ENCODE measurements around the gene SPAG16. TPM values are rescaled to one million over a fixed set of nuclear protein-coding genes. Genes with fewer than 3 reads are reported as not detected.

The SPAG16 gene
- total RNA-seq, 4 donors from 2014 or later = 14.1 to 43.1 (median 30.2) TPM

- DNase-seq = no peak
- Histone ChIP-seq H3K9me3 (no peaks in the 10 kb centered on the region), H3K4me3 (no peak overlapping the region), H3K27me3 (no peaks in the 10 kb centered on the region), H3K4me1 (peaks cover 0 to 34% (median 0%) of the 10 kb centered on the region in 3 donors), H3K27ac (no peak overlapping the region), H3K36me3 (no peaks in the 10 kb centered on the region)
- TF ChIP-seq, protein P1, sequence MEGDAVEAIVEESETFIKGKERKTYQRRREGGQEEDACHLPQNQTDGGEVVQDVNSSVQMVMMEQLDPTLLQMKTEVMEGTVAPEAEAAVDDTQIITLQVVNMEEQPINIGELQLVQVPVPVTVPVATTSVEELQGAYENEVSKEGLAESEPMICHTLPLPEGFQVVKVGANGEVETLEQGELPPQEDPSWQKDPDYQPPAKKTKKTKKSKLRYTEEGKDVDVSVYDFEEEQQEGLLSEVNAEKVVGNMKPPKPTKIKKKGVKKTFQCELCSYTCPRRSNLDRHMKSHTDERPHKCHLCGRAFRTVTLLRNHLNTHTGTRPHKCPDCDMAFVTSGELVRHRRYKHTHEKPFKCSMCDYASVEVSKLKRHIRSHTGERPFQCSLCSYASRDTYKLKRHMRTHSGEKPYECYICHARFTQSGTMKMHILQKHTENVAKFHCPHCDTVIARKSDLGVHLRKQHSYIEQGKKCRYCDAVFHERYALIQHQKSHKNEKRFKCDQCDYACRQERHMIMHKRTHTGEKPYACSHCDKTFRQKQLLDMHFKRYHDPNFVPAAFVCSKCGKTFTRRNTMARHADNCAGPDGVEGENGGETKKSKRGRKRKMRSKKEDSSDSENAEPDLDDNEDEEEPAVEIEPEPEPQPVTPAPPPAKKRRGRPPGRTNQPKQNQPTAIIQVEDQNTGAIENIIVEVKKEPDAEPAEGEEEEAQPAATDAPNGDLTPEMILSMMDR (IDR thresholded peaks at IDR 0.05) = peak; percentile 30 to 86 (median 74)
- no peak for TF ChIP-seq POLR2A (IDR thresholded peaks at IDR 0.05)
- intact Hi-C loops (cut with DNase I) = no loop called here
- 2 to 4% methylated on average over 4 of the region's 4 CpGs for WGBS, 2 donors
These were observed 37.6 kb upstream of the SPAG16 start for GRCh38 chr2:213246497-213247281.

DNA sequence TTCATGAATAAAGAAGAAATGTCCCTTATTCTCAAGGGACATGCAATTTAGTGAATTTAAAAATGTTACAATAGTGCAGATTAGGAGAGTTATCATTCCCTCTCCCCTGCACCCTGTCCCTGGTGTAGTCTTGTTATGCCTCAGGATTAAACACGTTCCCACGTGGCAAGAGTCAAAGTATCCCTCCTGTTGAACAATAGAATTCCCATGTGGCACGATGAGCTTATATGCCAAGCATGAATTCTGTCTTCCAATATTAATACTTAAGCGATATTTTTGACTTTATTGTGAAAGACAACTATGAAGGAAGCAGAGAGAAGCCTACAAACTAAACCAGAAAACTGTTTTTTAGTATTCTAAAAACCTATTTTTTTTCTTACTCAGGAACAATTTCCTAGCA, 36.7 kb upstream of the SPAG16 start:
- H3K4me3 ChIP-seq = no peak overlapping the region
- H3K36me3 ChIP-seq = no peaks in the 10 kb centered on the region
- intact Hi-C loops (cut with DNase I) = no loop called here
- no peak for DNase-seq
- H3K9me3 ChIP-seq = no peaks in the 10 kb centered on the region
- peaks cover 0 to 43% (median 0%) of the 10 kb centered on the region in 3 donors for H3K4me1 ChIP-seq
- no peaks in the 10 kb centered on the region for H3K27me3 ChIP-seq
- TF ChIP-seq POLR2A (IDR thresholded peaks at IDR 0.05) = no peak
- TF ChIP-seq, protein P1 (IDR thresholded peaks at IDR 0.05) = no peak
- H3K27ac ChIP-seq = peak overlapping the region in 3 of 4 donors; percentile 54 to 78 (median 59)
- whole genome bisulfite sequencing, 2 donors = 57 to 62% methylated on average over 4 of the region's 4 CpGs

DNA sequence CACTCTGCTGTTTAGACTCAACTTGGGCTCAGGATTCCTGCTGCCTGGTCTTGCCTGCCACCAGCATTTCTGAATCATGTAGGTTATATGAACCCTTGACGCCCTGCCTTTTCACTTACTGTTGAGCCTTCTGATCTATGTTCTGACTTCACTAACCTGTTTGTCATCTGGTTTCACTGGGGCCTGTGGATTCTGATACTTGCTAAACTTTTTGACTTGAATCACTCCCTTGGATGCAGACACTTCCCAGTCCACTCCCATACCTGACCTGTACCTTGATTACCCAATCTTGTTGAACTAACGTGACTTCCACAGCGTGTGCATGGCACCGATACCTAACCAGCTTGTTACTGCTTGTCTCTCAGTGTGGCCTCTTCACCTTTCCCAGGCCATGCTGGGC, 35.6 kb upstream of the SPAG16 start:
- Histone ChIP-seq H3K27me3 (no peaks in the 10 kb centered on the region), H3K27ac (peak overlapping the region; percentile 38 to 78 (median 66)), H3K4me1 (peaks cover 0 to 52% (median 0%) of the 10 kb centered on the region in 3 donors), H3K36me3 (no peaks in the 10 kb centered on the region), H3K9me3 (no peaks in the 10 kb centered on the region), H3K4me3 (no peak overlapping the region)
- 45 to 61% methylated on average over 4 of the region's 4 CpGs for WGBS, 2 donors
- intact Hi-C loops (cut with DNase I) = no loop called here
- no peak for DNase-seq
- TF ChIP-seq, protein P1 (IDR thresholded peaks at IDR 0.05) = no peak
- TF ChIP-seq POLR2A (IDR thresholded peaks at IDR 0.05) = no peak

GRCh38 chr2:213249502-213249901, 34.8 kb upstream of the SPAG16 start:
- intact Hi-C loops (cut with DNase I) = no loop called here
- TF ChIP-seq, protein P1 (IDR thresholded peaks at IDR 0.05) = no peak
- TF ChIP-seq POLR2A (IDR thresholded peaks at IDR 0.05) = no peak
- peak overlapping the region in 3 of 4 donors; percentile 62 to 78 (median 71) for H3K27ac ChIP-seq
- H3K4me3 ChIP-seq = no peak overlapping the region
- H3K27me3 ChIP-seq = no peaks in the 10 kb centered on the region
- 79 to 82% methylated on average over 6 of the region's 6 CpGs for WGBS, 2 donors
- no peak for DNase-seq
- no peaks in the 10 kb centered on the region for H3K9me3 ChIP-seq
- peaks cover 0 to 52% (median 0%) of the 10 kb centered on the region in 3 donors for H3K4me1 ChIP-seq
- no peaks in the 10 kb centered on the region for H3K36me3 ChIP-seq

DNA sequence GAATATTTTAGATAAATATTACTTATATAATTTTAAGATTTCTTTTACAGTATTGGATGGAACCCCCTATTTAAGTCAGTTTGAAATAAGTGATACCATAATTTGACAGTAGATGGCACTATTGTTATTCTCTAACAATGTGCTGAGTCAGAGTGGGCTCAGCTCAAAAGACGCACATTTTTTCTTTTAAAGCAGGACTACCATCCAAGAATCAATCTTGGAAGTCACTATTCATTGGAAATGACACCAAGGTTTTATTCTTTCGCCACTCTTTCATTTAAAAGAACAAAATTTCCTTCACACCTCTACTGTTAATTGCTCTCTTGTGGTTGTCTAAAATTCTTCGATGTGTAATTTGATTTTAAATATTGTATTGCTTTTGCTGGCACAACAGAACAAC, 32.6 kb upstream of the SPAG16 start:
- no peaks in the 10 kb centered on the region for H3K36me3 ChIP-seq
- intact Hi-C loops (cut with DNase I) = no loop called here
- peaks cover 0 to 48% (median 0%) of the 10 kb centered on the region in 3 donors for H3K4me1 ChIP-seq
- no peak for DNase-seq
- 20 to 24% methylated on average over 3 of the region's 3 CpGs for WGBS, 2 donors
- no peak overlapping the region for H3K27ac ChIP-seq
- H3K9me3 ChIP-seq = no peaks in the 10 kb centered on the region
- TF ChIP-seq, protein P1 (IDR thresholded peaks at IDR 0.05) = peak; percentile 48 to 74 (median 60)
- TF ChIP-seq POLR2A (IDR thresholded peaks at IDR 0.05) = no peak
- no peaks in the 10 kb centered on the region for H3K27me3 ChIP-seq
- H3K4me3 ChIP-seq = no peak overlapping the region
